Measurements from ENCODE around the gene AP1S3.

AP1S3 gene

GRCh38 chr2:223786236-223786635 lies 51.1 kb downstream of the AP1S3 start:
- POLR2A ChIA-PET, result no interaction called here
- CTCF ChIA-PET, result no interaction called here
- H3K4me3 ChIP-seq (ENCODE audit: low read depth, low read length), result no peak overlapping the region
- TF ChIP-seq ZNF701 (tag by site-specific recombination; IDR thresholded peaks at IDR 0.05), result no peak
- TF ChIP-seq ZNF214 (tag by site-specific recombination; IDR thresholded peaks at IDR 0.05; ENCODE audit: borderline replicate concordance), result no peak
- TF ChIP-seq ZNF280C (tag by site-specific recombination; IDR thresholded peaks at IDR 0.05), result no peak
- no peak for TF ChIP-seq ZNF433 (tag by site-specific recombination; IDR thresholded peaks at IDR 0.05; ENCODE audit: low read depth)
- no peak for TF ChIP-seq ZNF561 (tag by site-specific recombination; IDR thresholded peaks at IDR 0.05; ENCODE audit: borderline replicate concordance)
- TF ChIP-seq ZBTB7A (tag by site-specific recombination; IDR thresholded peaks at IDR 0.05; ENCODE audit: low read depth), result no peak
- TF ChIP-seq PATZ1 (tag by site-specific recombination; IDR thresholded peaks at IDR 0.05), result no peak
- TF ChIP-seq ZNF324 (tag by site-specific recombination; IDR thresholded peaks at IDR 0.05), result no peak
- H3K9me3 ChIP-seq (ENCODE audit: control insufficient read depth, insufficient read depth, low read depth, low read length), result no peaks in the 10 kb centered on the region
- no peaks in the 10 kb centered on the region; a peak in 1 of 3 replicates for H3K36me3 ChIP-seq (ENCODE audit: control insufficient read depth in 2 of 2, insufficient read depth in 1 of 2, low read length in 2 of 2)
- H3K27ac ChIP-seq (ENCODE audit: extremely low read depth, low read depth, low read length), result no peak overlapping the region
- peaks cover 2% of the 10 kb centered on the region; the same call in 1 of the 2 replicates for H3K4me1 ChIP-seq (ENCODE audit: control insufficient read depth, insufficient read depth, low read length)

GRCh38 chr2:223784221-223784772 lies 53.1 kb downstream of the AP1S3 start:
- TF ChIP-seq WT1 (tag by site-specific recombination; IDR thresholded peaks at IDR 0.05), result no peak
- no peak for TF ChIP-seq ZNF280D (tag by site-specific recombination; IDR thresholded peaks at IDR 0.05)
- TF ChIP-seq ZIC2 (tag by site-specific recombination; IDR thresholded peaks at IDR 0.05), result no peak
- TF ChIP-seq ZSCAN16 (tag by site-specific recombination; IDR thresholded peaks at IDR 0.05), result no peak
- no peak for TF ChIP-seq PRDM10 (tag by site-specific recombination; IDR thresholded peaks at IDR 0.05)
- TF ChIP-seq HOXD13 (CRISPR knock-in tag; IDR thresholded peaks at IDR 0.05; ENCODE audit: borderline replicate concordance), result no peak
- no peak for TF ChIP-seq KLF8 (tag by site-specific recombination; IDR thresholded peaks at IDR 0.05)
- ChIA-PET POLR2A (no interaction called here), CTCF (interaction anchor here (0.6 kb wide), 1 partner anchor 42 kb away, joined by 3 read pairs; no protein-coding TSS in a partner anchor)
- Histone ChIP-seq H3K9me3 (ENCODE audit: control insufficient read depth, insufficient read depth, low read depth, low read length) (no peaks in the 10 kb centered on the region), H3K4me1 (ENCODE audit: control insufficient read depth, insufficient read depth, low read length) (peaks cover 2% of the 10 kb centered on the region; the same call in 1 of the 2 replicates), H3K4me3 (ENCODE audit: low read depth, low read length) (no peak overlapping the region), H3K27ac (ENCODE audit: extremely low read depth, low read depth, low read length) (no peak overlapping the region), H3K36me3 (ENCODE audit: control insufficient read depth in 2 of 2, insufficient read depth in 1 of 2, low read length in 2 of 2) (no peaks in the 10 kb centered on the region; a peak in 1 of 3 replicates)

Data from HEK293 (cell line).